ENCODE measurements around the gene ANKRD60. TPM values are rescaled to one million over a fixed set of nuclear protein-coding genes. Genes with fewer than 3 reads are reported as not detected.

Gene ANKRD60
- total and polyA plus RNA-seq, 2 donors: not detected

DNA sequence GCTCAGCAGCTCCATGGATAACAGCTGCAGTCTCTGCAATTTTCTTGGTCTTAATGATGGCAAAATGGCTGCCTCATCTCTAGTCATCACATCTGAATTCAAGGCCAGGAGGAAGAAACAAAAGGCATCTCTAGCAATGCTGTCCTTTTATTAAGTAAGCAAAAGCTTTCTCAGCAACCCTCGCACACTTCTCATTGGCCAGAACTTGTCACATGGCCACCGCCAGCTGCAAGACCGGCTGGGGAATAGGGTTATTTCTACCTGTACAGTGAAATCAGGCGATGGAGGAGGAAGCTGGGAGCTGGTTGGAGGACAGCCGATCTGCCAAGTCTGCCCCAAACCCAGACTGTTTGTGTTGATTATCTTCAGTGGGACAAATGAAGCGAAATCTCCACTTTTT, 33.4 kb downstream of the ANKRD60 start:
- Histone ChIP-seq H3K36me3 (ENCODE audit: control insufficient read depth in 2 of 2, insufficient read depth in 2 of 2, low read length in 1 of 2) (no peaks in the 10 kb centered on the region), H3K27me3 (ENCODE audit: control insufficient read depth in 2 of 2, insufficient read depth in 1 of 2, low read length in 1 of 2) (peaks cover 0 to 2% of the 10 kb centered on the region in 2 donors), H3K4me1 (ENCODE audit: control insufficient read depth in 2 of 2, insufficient read depth in 2 of 2, low read length in 2 of 2) (no peaks in the 10 kb centered on the region), H3K9me3 (ENCODE audit: control insufficient read depth in 2 of 2, insufficient read depth in 1 of 2, low read length in 1 of 2) (no peaks in the 10 kb centered on the region), H3K27ac (ENCODE audit: low read depth in 1 of 2, low read length in 1 of 2) (no peak overlapping the region), H3K4me3 (ENCODE audit: low read length in 2 of 2) (no peak overlapping the region)
- 95% methylated on average over 6 of the region's 6 CpGs for WGBS
- DNase-seq (ENCODE audit: low read depth in 6 of 9, low spot score in 9 of 9): no peak

DNA sequence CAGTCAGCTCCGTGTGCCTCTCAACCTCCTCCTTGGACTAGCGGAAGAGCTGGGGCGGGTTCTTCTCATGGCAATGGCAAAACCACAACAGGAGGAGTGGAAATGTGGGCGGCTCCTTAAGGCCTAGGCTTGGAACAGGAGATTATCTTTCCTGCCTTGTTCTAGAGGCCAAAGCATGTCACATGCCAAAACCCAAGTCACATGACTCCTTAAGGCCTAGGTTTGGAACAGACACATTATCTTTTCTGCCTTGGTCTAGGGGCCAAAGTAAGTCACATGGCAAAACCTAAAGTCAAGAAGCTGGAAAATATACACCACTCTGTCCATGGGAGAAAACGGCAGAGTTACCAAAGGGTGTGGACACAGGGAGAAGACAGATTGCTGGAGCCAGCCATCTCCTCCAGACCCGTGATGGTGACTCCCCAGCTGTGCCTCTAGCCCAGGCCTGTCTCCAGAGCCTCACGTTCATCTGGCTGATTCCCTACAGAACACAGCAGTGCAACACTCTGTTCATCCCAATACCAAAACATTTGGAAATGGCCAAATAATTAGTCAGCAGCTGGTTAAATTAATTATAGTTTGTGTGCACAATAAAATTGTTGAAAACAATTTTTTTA, 34.2 kb downstream of the ANKRD60 start:
- WGBS: 90% methylated on average over 7 of the region's 7 CpGs
- peaks cover 0 to 2% of the 10 kb centered on the region in 2 donors for H3K27me3 ChIP-seq (ENCODE audit: control insufficient read depth in 2 of 2, insufficient read depth in 1 of 2, low read length in 1 of 2)
- H3K27ac ChIP-seq (ENCODE audit: low read depth in 1 of 2, low read length in 1 of 2): no peak overlapping the region
- H3K9me3 ChIP-seq (ENCODE audit: control insufficient read depth in 2 of 2, insufficient read depth in 1 of 2, low read length in 1 of 2): no peaks in the 10 kb centered on the region
- no peaks in the 10 kb centered on the region for H3K4me1 ChIP-seq (ENCODE audit: control insufficient read depth in 2 of 2, insufficient read depth in 2 of 2, low read length in 2 of 2)
- DNase-seq (ENCODE audit: low read depth in 6 of 9, low spot score in 9 of 9): no peak
- H3K4me3 ChIP-seq (ENCODE audit: low read length in 2 of 2): no peak overlapping the region
- H3K36me3 ChIP-seq (ENCODE audit: control insufficient read depth in 2 of 2, insufficient read depth in 2 of 2, low read length in 1 of 2): no peaks in the 10 kb centered on the region

DNA sequence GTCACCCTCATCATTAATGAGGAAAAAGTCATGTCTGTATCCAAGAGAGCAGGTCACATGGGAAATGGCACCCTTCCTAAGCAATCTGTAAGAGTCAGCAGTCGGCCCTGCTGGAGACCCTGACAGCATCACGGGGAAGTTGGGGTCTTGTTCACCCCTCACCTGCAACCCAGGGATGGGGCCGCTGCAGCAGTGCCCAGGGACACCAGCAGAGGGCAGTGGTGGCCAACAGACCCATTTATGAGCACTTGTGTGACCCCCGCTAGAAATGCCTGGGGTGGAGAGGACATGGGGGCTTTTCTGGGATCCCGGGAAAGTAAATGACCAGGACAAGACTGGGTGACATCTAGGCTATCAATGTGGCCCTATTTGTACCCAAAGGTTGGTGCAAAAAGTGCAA, 35.9 kb downstream of the ANKRD60 start:
- peak in 1 of 9 donors; percentile 30 for DNase-seq (ENCODE audit: low read depth in 6 of 9, low spot score in 9 of 9)
- Histone ChIP-seq H3K9me3 (ENCODE audit: control insufficient read depth in 2 of 2, insufficient read depth in 1 of 2, low read length in 1 of 2) (no peaks in the 10 kb centered on the region), H3K27ac (ENCODE audit: low read depth in 1 of 2, low read length in 1 of 2) (no peak overlapping the region), H3K4me3 (ENCODE audit: low read length in 2 of 2) (no peak overlapping the region), H3K4me1 (ENCODE audit: control insufficient read depth in 2 of 2, insufficient read depth in 2 of 2, low read length in 2 of 2) (no peaks in the 10 kb centered on the region), H3K36me3 (ENCODE audit: control insufficient read depth in 2 of 2, insufficient read depth in 2 of 2, low read length in 1 of 2) (no peaks in the 10 kb centered on the region), H3K27me3 (ENCODE audit: control insufficient read depth in 2 of 2, insufficient read depth in 1 of 2, low read length in 1 of 2) (peaks cover 0 to 2% of the 10 kb centered on the region in 2 donors)
- 56% methylated on average over 5 of the region's 5 CpGs for WGBS

DNA sequence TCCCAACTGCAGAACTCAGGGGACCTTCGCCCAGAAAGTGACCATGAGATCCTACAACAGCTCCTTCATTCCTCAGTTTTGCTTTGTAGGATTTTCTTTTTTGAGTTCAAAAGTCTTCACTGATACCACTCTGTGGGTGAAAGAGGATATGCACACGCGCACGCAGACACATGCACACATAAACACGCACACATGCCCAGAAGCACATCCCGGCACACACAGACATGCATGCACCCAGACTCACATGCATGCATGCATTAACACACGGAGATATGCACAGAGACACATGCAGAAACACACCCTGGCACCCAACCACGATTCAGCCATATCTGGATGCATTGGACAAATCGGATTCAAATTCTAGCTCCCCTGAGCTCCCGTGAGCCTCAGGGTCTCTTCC, 36.4 kb downstream of the ANKRD60 start:
- no peak for DNase-seq (ENCODE audit: low read depth in 6 of 9, low spot score in 9 of 9)
- Histone ChIP-seq H3K4me3 (ENCODE audit: low read length in 2 of 2) (no peak overlapping the region), H3K4me1 (ENCODE audit: control insufficient read depth in 2 of 2, insufficient read depth in 2 of 2, low read length in 2 of 2) (no peaks in the 10 kb centered on the region), H3K9me3 (ENCODE audit: control insufficient read depth in 2 of 2, insufficient read depth in 1 of 2, low read length in 1 of 2) (no peaks in the 10 kb centered on the region), H3K27me3 (ENCODE audit: control insufficient read depth in 2 of 2, insufficient read depth in 1 of 2, low read length in 1 of 2) (peaks cover 0 to 2% of the 10 kb centered on the region in 2 donors), H3K27ac (ENCODE audit: low read depth in 1 of 2, low read length in 1 of 2) (no peak overlapping the region), H3K36me3 (ENCODE audit: control insufficient read depth in 2 of 2, insufficient read depth in 2 of 2, low read length in 1 of 2) (no peaks in the 10 kb centered on the region)
- 83% methylated on average over 10 of the region's 10 CpGs for WGBS

DNA sequence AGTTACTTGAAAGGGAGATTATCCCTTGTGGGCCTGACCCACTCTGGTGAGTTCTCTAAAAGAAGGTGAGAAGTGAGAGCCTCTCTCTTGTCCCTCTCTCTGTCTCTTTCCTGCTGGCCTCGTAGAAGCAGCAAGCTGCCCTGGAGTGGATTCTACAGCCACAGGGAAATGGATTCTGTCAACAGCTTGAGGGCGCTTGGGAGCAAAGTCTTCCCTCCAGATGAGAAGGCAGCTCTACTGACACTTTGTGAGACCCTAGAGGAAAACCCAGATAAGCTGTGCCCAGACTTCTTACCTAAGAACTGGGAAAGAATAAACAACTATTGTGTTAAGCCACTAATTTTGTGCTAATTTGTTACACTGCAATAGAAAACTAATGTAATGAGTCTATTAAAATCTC, 39.9 kb downstream of the ANKRD60 start:
- no peaks in the 10 kb centered on the region for H3K36me3 ChIP-seq (ENCODE audit: control insufficient read depth in 2 of 2, insufficient read depth in 2 of 2, low read length in 1 of 2)
- H3K27ac ChIP-seq (ENCODE audit: low read depth in 1 of 2, low read length in 1 of 2): no peak overlapping the region
- H3K27me3 ChIP-seq (ENCODE audit: control insufficient read depth in 2 of 2, insufficient read depth in 1 of 2, low read length in 1 of 2): no peaks in the 10 kb centered on the region
- H3K9me3 ChIP-seq (ENCODE audit: control insufficient read depth in 2 of 2, insufficient read depth in 1 of 2, low read length in 1 of 2): no peaks in the 10 kb centered on the region
- WGBS: 68% methylated on average over 2 of the region's 2 CpGs
- H3K4me1 ChIP-seq (ENCODE audit: control insufficient read depth in 2 of 2, insufficient read depth in 2 of 2, low read length in 2 of 2): no peaks in the 10 kb centered on the region
- no peak for DNase-seq (ENCODE audit: low read depth in 6 of 9, low spot score in 9 of 9)
- H3K4me3 ChIP-seq (ENCODE audit: low read length in 2 of 2): no peak overlapping the region

DNA sequence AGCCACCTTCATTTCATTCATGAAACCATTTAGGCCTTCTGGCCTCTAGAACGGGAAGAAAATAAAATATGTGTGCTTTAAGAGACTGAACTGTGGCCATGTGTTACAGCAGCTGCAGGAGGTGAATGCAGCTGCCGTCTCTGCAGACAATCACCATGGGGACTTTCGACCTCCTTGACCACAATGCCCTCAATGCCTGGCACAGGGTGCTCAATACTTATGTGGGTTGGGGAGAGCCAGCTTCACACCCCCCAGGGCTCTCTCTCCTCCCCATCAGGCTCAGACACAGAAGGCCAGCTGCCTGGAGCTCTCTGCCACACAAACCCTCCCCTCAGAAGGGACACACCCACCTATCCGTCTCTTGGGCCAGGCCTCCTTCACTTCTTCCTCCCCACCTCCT, 43.5 kb downstream of the ANKRD60 start:
- H3K27ac ChIP-seq (ENCODE audit: low read depth in 1 of 2, low read length in 1 of 2): no peak overlapping the region
- H3K4me3 ChIP-seq (ENCODE audit: low read length in 2 of 2): no peak overlapping the region
- H3K9me3 ChIP-seq (ENCODE audit: control insufficient read depth in 2 of 2, insufficient read depth in 1 of 2, low read length in 1 of 2): no peaks in the 10 kb centered on the region
- no peak for DNase-seq (ENCODE audit: low read depth in 6 of 9, low spot score in 9 of 9)
- peaks cover 2 to 8% of the 10 kb centered on the region in 2 donors for H3K27me3 ChIP-seq (ENCODE audit: control insufficient read depth in 2 of 2, insufficient read depth in 1 of 2, low read length in 1 of 2)
- no peaks in the 10 kb centered on the region for H3K36me3 ChIP-seq (ENCODE audit: control insufficient read depth in 2 of 2, insufficient read depth in 2 of 2, low read length in 1 of 2)
- no peaks in the 10 kb centered on the region for H3K4me1 ChIP-seq (ENCODE audit: control insufficient read depth in 2 of 2, insufficient read depth in 2 of 2, low read length in 2 of 2)
- WGBS: 93% methylated on average over 4 of the region's 4 CpGs

DNA sequence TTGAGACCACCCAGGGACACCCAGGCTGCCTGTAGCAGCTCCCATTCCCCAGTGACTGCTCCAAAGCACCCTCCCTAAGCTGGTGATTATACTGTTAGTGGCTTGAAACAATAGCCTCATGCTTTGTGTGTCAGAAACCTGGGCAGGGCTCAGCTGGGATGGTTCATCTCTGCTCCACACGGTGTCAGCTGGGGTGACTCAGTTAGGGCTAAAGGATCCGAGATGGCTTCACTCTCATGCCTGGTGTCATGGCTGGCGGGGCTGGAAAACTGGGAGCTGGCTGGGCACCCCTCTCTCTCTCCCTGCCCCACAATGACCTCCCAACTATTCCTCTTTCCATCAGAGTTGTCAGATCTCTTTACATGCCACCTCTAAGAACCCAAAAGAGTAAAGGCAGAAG, 44.4 kb downstream of the ANKRD60 start:
- peaks cover 6 to 17% of the 10 kb centered on the region in 2 donors for H3K27me3 ChIP-seq (ENCODE audit: control insufficient read depth in 2 of 2, insufficient read depth in 1 of 2, low read length in 1 of 2)
- H3K36me3 ChIP-seq (ENCODE audit: control insufficient read depth in 2 of 2, insufficient read depth in 2 of 2, low read length in 1 of 2): no peaks in the 10 kb centered on the region
- no peaks in the 10 kb centered on the region for H3K9me3 ChIP-seq (ENCODE audit: control insufficient read depth in 2 of 2, insufficient read depth in 1 of 2, low read length in 1 of 2)
- peaks cover 3% of the 10 kb centered on the region in 2 donors for H3K4me1 ChIP-seq (ENCODE audit: control insufficient read depth in 2 of 2, insufficient read depth in 2 of 2, low read length in 2 of 2)
- WGBS: 91% methylated on average over 3 of the region's 3 CpGs
- DNase-seq (ENCODE audit: low read depth in 6 of 9, low spot score in 9 of 9): no peak
- H3K4me3 ChIP-seq (ENCODE audit: low read length in 2 of 2): no peak overlapping the region
- H3K27ac ChIP-seq (ENCODE audit: low read depth in 1 of 2, low read length in 1 of 2): no peak overlapping the region

DNA sequence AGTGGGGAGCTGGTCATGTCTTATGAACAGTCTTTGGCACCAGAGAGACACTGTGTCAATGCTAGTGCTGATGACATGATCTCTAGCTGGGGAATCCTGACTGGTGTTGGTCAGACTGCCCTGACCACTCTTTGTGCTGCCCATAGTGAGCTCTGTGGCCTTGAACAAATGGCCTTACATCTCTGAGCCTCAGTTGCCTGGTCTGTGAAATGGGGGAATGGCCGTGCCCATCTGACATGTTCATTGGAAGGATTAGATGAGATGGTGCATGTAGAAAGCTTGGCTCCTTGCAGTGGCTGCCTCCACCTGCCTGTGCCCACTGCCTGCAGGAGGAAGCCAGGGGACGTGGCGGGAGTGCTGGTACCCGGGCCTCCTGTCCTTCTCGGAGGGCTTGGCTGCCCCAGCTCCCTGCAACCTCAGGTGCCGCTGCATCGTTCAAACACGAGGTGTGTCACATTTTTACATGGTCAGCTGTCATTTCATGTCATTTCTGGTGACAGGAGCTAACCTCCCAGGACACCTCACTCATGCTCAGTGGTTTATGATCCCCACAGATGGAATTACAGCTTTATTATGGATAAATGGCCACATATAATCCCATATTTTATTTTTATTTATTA, 45.8 kb downstream of the ANKRD60 start:
- no peak overlapping the region for H3K4me3 ChIP-seq (ENCODE audit: low read length in 2 of 2)
- no peaks in the 10 kb centered on the region for H3K36me3 ChIP-seq (ENCODE audit: control insufficient read depth in 2 of 2, insufficient read depth in 2 of 2, low read length in 1 of 2)
- H3K27me3 ChIP-seq (ENCODE audit: control insufficient read depth in 2 of 2, insufficient read depth in 1 of 2, low read length in 1 of 2): peaks cover 6 to 26% of the 10 kb centered on the region in 2 donors
- WGBS: 94% methylated on average over 8 of the region's 8 CpGs
- peaks cover 3% of the 10 kb centered on the region in 2 donors for H3K4me1 ChIP-seq (ENCODE audit: control insufficient read depth in 2 of 2, insufficient read depth in 2 of 2, low read length in 2 of 2)
- DNase-seq (ENCODE audit: low read depth in 6 of 9, low spot score in 9 of 9): no peak
- no peaks in the 10 kb centered on the region for H3K9me3 ChIP-seq (ENCODE audit: control insufficient read depth in 2 of 2, insufficient read depth in 1 of 2, low read length in 1 of 2)
- H3K27ac ChIP-seq (ENCODE audit: low read depth in 1 of 2, low read length in 1 of 2): no peak overlapping the region

DNA sequence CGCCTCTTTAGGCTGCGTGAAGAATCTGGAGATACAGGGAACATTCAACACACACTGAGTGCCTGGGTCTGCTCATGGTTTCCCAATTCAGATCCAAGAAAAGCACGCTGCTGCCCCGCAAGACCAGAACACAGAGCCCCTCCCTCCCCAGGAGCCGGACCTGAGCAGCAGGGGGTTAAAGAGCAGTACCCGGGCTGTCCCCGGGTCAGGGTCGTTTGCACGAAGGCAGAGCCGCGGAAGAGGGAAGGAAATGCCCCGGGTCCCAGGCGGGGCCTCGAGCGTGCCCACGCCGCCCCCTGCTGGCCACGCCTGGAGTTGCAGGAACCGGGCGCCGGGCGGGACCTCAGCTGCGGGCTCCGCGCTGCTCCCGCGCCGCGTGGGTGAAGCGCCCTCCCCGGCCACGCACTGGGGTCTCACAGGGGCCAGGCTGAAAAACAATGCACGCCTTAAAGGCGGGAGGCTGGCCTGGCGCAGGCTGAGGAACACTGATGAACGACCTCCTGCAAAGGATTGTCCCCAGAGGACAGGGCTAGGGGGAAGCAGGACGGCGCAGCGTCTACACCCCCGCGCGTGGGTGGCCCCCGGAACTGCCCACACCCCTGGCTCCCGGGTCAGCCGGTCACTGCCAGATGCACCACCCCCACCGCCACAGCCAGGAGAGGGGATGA, 48.9 kb downstream of the ANKRD60 start:
- Histone ChIP-seq H3K36me3 (ENCODE audit: control insufficient read depth in 2 of 2, insufficient read depth in 2 of 2, low read length in 1 of 2) (no peaks in the 10 kb centered on the region), H3K9me3 (ENCODE audit: control insufficient read depth in 2 of 2, insufficient read depth in 1 of 2, low read length in 1 of 2) (no peaks in the 10 kb centered on the region), H3K4me3 (ENCODE audit: low read length in 2 of 2) (no peak overlapping the region), H3K27me3 (ENCODE audit: control insufficient read depth in 2 of 2, insufficient read depth in 1 of 2, low read length in 1 of 2) (peaks cover 6 to 26% of the 10 kb centered on the region in 2 donors), H3K27ac (ENCODE audit: low read depth in 1 of 2, low read length in 1 of 2) (no peak overlapping the region), H3K4me1 (ENCODE audit: control insufficient read depth in 2 of 2, insufficient read depth in 2 of 2, low read length in 2 of 2) (peaks cover 3 to 12% of the 10 kb centered on the region in 2 donors)
- DNase-seq (ENCODE audit: low read depth in 6 of 9, low spot score in 9 of 9): peak in 7 of 9 donors; percentile 28 to 73 (median 42)
- WGBS: 4% methylated on average over 46 of the region's 46 CpGs
